ENCODE data around the gene OCA2. TPM values are rescaled to one million over a fixed set of nuclear protein-coding genes. Genes with fewer than 3 reads are reported as not detected.

OCA2 gene
- total RNA-seq, 1 donor from 2014 or later = 1.2 TPM

DNA sequence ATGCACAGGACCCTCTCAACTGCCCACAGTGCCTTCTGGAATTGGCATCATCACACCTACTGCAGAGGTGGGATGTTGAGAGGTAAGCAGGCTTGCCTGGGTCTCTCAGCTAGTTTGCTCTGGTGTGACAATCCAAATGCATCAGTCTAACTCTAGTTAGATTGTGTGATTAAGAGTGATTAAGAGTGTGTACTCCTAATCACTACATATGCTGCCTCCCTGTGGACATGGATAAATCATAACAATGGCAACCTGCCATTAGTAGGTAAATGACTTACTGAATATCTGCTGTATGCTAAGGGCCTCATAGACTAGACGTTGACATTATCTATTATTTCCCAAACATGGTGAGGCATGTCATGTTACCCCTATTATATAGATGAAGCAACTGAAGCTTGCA, 342.1 kb downstream of the OCA2 start:
- TF ChIP-seq, protein P1, sequence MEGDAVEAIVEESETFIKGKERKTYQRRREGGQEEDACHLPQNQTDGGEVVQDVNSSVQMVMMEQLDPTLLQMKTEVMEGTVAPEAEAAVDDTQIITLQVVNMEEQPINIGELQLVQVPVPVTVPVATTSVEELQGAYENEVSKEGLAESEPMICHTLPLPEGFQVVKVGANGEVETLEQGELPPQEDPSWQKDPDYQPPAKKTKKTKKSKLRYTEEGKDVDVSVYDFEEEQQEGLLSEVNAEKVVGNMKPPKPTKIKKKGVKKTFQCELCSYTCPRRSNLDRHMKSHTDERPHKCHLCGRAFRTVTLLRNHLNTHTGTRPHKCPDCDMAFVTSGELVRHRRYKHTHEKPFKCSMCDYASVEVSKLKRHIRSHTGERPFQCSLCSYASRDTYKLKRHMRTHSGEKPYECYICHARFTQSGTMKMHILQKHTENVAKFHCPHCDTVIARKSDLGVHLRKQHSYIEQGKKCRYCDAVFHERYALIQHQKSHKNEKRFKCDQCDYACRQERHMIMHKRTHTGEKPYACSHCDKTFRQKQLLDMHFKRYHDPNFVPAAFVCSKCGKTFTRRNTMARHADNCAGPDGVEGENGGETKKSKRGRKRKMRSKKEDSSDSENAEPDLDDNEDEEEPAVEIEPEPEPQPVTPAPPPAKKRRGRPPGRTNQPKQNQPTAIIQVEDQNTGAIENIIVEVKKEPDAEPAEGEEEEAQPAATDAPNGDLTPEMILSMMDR (IDR thresholded peaks at IDR 0.05) = no peak
- peaks cover 3% of the 10 kb centered on the region for H3K27me3 Mint-ChIP-seq (ENCODE audit: unreplicated experiment)
- H3K9me3 Mint-ChIP-seq (ENCODE audit: unreplicated experiment) = no peaks in the 10 kb centered on the region
- H3K27ac Mint-ChIP-seq (ENCODE audit: unreplicated experiment) = no peak overlapping the region
- DNase-seq (ENCODE audit: extremely low spot score, unreplicated experiment) = no peak
- H3K4me1 Mint-ChIP-seq (ENCODE audit: unreplicated experiment) = no peaks in the 10 kb centered on the region
- H3K36me3 Mint-ChIP-seq (ENCODE audit: unreplicated experiment) = no peaks in the 10 kb centered on the region
- H3K4me3 Mint-ChIP-seq (ENCODE audit: unreplicated experiment) = no peak overlapping the region

DNA sequence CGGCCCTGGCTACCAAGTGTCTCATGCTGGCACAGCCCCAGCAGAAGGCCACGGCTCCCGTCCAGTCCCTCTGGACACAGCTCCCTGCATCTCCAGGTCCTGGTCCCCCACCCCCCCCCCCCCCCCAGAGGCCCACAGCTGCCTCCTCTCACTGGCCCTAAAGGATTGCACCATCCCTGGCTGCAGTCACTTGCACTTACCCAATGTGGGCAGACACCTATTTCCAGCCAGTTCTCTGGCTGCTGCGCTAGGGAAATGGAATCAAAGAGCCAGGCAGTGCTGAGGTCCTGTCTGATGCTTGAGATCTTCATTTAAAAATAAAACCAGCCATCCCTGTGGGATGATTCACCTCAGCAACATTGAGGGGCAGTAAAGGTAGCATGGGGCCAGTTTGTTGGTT, 346.4 kb downstream of the OCA2 start:
- H3K9me3 Mint-ChIP-seq (ENCODE audit: unreplicated experiment) = no peaks in the 10 kb centered on the region
- no peak overlapping the region for H3K27ac Mint-ChIP-seq (ENCODE audit: unreplicated experiment)
- TF ChIP-seq, protein P1 (IDR thresholded peaks at IDR 0.05) = no peak
- H3K4me1 Mint-ChIP-seq (ENCODE audit: unreplicated experiment) = no peaks in the 10 kb centered on the region
- H3K27me3 Mint-ChIP-seq (ENCODE audit: unreplicated experiment) = no peaks in the 10 kb centered on the region
- H3K36me3 Mint-ChIP-seq (ENCODE audit: unreplicated experiment) = no peaks in the 10 kb centered on the region
- DNase-seq (ENCODE audit: extremely low spot score, unreplicated experiment) = no peak
- no peak overlapping the region for H3K4me3 Mint-ChIP-seq (ENCODE audit: unreplicated experiment)

DNA sequence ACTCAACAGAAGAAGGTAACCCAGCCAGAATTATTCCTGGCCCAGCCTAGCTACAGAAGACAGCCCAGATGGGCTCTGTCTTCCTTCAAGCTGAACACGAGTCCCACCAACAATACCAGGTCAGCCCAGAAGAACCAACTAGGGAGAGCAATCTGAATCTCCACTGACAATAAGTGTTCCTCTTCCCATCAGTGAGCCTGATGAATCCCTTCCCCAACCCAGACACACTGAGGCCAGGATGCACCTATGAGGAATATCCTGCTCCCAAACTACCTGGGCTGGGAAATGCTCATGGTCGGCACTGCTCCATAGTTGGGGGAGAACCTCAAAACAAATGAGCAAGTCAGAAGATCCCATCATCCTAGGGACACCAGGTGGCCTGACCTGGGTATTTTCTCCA, 351.1 kb downstream of the OCA2 start:
- peaks cover 8% of the 10 kb centered on the region for H3K4me1 Mint-ChIP-seq (ENCODE audit: unreplicated experiment)
- no peaks in the 10 kb centered on the region for H3K27me3 Mint-ChIP-seq (ENCODE audit: unreplicated experiment)
- H3K9me3 Mint-ChIP-seq (ENCODE audit: unreplicated experiment) = no peaks in the 10 kb centered on the region
- no peaks in the 10 kb centered on the region for H3K36me3 Mint-ChIP-seq (ENCODE audit: unreplicated experiment)
- DNase-seq (ENCODE audit: extremely low spot score, unreplicated experiment) = no peak
- H3K4me3 Mint-ChIP-seq (ENCODE audit: unreplicated experiment) = no peak overlapping the region
- H3K27ac Mint-ChIP-seq (ENCODE audit: unreplicated experiment) = no peak overlapping the region
- TF ChIP-seq, protein P1 (IDR thresholded peaks at IDR 0.05) = no peak

DNA sequence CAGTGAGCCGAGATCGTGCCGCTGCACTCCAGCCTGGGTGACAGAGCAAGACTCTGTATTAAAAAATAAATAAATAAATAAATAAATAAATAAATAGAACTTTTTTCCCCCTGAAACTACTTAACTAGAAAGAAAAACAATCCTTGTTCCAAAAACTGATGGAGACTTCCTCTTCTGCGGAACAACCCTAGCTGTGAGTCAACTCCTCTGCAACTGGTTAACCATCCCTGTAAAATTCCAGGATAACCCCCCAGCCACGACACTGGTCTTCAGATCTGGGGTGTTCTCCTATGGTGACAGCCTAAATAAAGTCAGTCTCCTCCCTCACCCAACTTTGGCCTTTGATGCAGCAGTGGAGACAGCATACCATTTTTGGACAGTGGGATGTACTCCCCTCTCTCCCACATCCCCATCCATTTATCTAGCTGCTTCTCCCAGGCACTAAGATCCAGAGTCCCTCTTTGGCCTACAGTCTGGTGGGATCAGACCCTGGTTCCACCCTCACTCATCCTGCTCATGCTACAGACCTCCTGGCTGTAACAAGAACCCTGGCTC, 352.6 kb downstream of the OCA2 start:
- Mint-ChIP-seq H3K36me3 (ENCODE audit: unreplicated experiment) (no peaks in the 10 kb centered on the region), H3K9me3 (ENCODE audit: unreplicated experiment) (no peaks in the 10 kb centered on the region), H3K27ac (ENCODE audit: unreplicated experiment) (no peak overlapping the region), H3K4me3 (ENCODE audit: unreplicated experiment) (no peak overlapping the region), H3K4me1 (ENCODE audit: unreplicated experiment) (peaks cover 8% of the 10 kb centered on the region), H3K27me3 (ENCODE audit: unreplicated experiment) (no peaks in the 10 kb centered on the region)
- DNase-seq (ENCODE audit: extremely low spot score, unreplicated experiment) = peak; percentile 21
- TF ChIP-seq, protein P1 (IDR thresholded peaks at IDR 0.05) = no peak

DNA sequence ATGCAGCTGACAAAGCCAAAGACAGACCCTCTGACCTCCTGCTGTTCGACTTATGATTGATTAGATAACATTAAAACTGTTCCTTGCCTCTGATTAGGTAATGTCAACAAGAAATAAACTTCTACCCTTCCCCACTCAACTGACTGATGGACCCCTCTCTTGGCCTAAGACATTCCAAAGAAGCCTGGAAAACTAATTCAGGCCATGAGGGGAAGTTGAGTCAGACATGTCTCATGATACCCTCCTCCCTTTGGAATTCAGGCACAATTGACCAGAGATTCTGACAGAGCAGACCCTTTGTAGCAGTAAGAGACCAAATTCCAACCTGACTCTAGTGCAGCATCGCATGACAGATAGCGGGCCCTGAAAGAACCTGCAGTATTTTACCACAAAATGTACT, 354.5 kb downstream of the OCA2 start:
- TF ChIP-seq, protein P1 (IDR thresholded peaks at IDR 0.05) = no peak
- peak; percentile 10 for DNase-seq (ENCODE audit: extremely low spot score, unreplicated experiment)
- Mint-ChIP-seq H3K9me3 (ENCODE audit: unreplicated experiment) (no peaks in the 10 kb centered on the region), H3K27me3 (ENCODE audit: unreplicated experiment) (no peaks in the 10 kb centered on the region), H3K27ac (ENCODE audit: unreplicated experiment) (no peak overlapping the region), H3K36me3 (ENCODE audit: unreplicated experiment) (no peaks in the 10 kb centered on the region), H3K4me1 (ENCODE audit: unreplicated experiment) (peaks cover 8% of the 10 kb centered on the region), H3K4me3 (ENCODE audit: unreplicated experiment) (no peak overlapping the region)
